Measurements from ENCODE around the gene PPP1R16B. TPM values are rescaled to one million over a fixed set of nuclear protein-coding genes. Genes with fewer than 3 reads are reported as not detected.

The PPP1R16B gene
- total and polyA plus RNA-seq, 2 of the 8 experiments (the other 6 are each of a cell fraction or from before 2014, with no cell fraction given): 2.6 to 8.9 TPM

GRCh38 chr20:38757145-38757775 is 48.2 kb upstream of the PPP1R16B start:
- H3K9me3 ChIP-seq (ENCODE audit: insufficient read depth in 2 of 2, low read depth in 1 of 2, low read length in 1 of 2): no peaks in the 10 kb centered on the region
- no peak overlapping the region for H3K27ac ChIP-seq (ENCODE audit: low read depth, low read length)
- no peak overlapping the region for H2BK120ac ChIP-seq (replicated peaks; ENCODE audit: low read depth, low read length)
- no peak overlapping the region for H3K23ac ChIP-seq (ENCODE audit: insufficient read length)
- H3K4me3 ChIP-seq (ENCODE audit: extremely low read depth in 1 of 4, insufficient read depth in 2 of 4, low read depth in 3 of 4, low read length in 4 of 4): no peak overlapping the region
- H2AK5ac ChIP-seq (ENCODE audit: low read depth, low read length): no peak overlapping the region
- no peak overlapping the region for H3K9ac ChIP-seq (replicated peaks in 1 of 4; ENCODE audit: extremely low read depth in 1 of 4, low read depth in 3 of 4, low read length in 3 of 4)
- ChIA-PET CTCF (ENCODE audit: partially characterized antibody) (interaction anchor here (0.6 to 11.6 kb wide), 4 partner anchors 12 to 64 kb away, joined by 3 to 223 read pairs (median 34); partner anchors contain the start of gene SLC32A1), POLR2A (ENCODE audit: partially characterized antibody) (interaction anchor here (0.9 to 1.3 kb wide), 2 partner anchors 12 to 14 kb away, joined by 3 to 4 read pairs; no protein-coding TSS in a partner anchor)
- H3K36me3 ChIP-seq (ENCODE audit: control insufficient read depth in 2 of 4, insufficient read depth in 4 of 4, low read length in 3 of 4): peaks cover 9 to 43% (median 32%) of the 10 kb centered on the region in 4 experiments
- H3K56ac ChIP-seq (replicated peaks; ENCODE audit: insufficient read length, low read depth, low read length): no peak overlapping the region
- H3K4me1 ChIP-seq (replicated peaks in 1 of 4; ENCODE audit: control insufficient read depth in 3 of 4, insufficient read depth in 4 of 4, low read length in 3 of 4): no peaks in the 10 kb centered on the region
- no peak overlapping the region for H3K18ac ChIP-seq (ENCODE audit: extremely low read depth, low read length)
- no peak overlapping the region for H3K4me2 ChIP-seq (ENCODE audit: insufficient read depth in 1 of 2, low read depth in 2 of 2, low read length in 2 of 2)
- no peak overlapping the region for H3K14ac ChIP-seq (ENCODE audit: insufficient read length)
- H4K91ac ChIP-seq (replicated peaks; ENCODE audit: insufficient read length, low read length): no peak overlapping the region
- no peak overlapping the region for H3K4ac ChIP-seq (replicated peaks; ENCODE audit: insufficient read length, low read depth, low read length)
- no peak for FAIRE-seq
- H4K5ac ChIP-seq (ENCODE audit: insufficient read length, low read depth, low read length): no peak overlapping the region
- H3K27me3 ChIP-seq (replicated peaks in 1 of 4; ENCODE audit: control insufficient read depth in 3 of 4, extremely low read depth in 1 of 4, insufficient read depth in 3 of 4, low read length in 3 of 4): no peaks in the 10 kb centered on the region
- H3K79me2 ChIP-seq (ENCODE audit: control insufficient read depth in 1 of 2, insufficient read depth in 2 of 2, low read length in 2 of 2): no peaks in the 10 kb centered on the region
- no peak for DNase-seq (ENCODE audit: low read depth in 1 of 2, low spot score in 2 of 2)
- H4K8ac ChIP-seq (ENCODE audit: extremely low read depth, insufficient read depth, low read length): no peak overlapping the region
- H2BK15ac ChIP-seq (ENCODE audit: low read length): no peak overlapping the region
- no peak overlapping the region for H2BK12ac ChIP-seq (ENCODE audit: low read depth, low read length)
- peaks cover 0 to 5% of the 10 kb centered on the region in 2 experiments for H4K20me1 ChIP-seq (replicated peaks in 1 of 2; ENCODE audit: control insufficient read depth in 1 of 2, insufficient read depth in 2 of 2, low read length in 2 of 2)
- 88% methylated on average over 7 of the region's 7 CpGs; no CpG with 5 or more reads in 1 of the 2 experiments for WGBS, 2 experiments (ENCODE audit: extremely low coverage in 1 of 2, insufficient coverage in 1 of 2, insufficient read length in 1 of 2, insufficient replicate concordance in 2 of 2, low coverage in 1 of 2, low lambda C conversion rate in 2 of 2, missing lambda C conversion rate in 1 of 2)
- H2BK5ac ChIP-seq (ENCODE audit: low read depth, low read length): no peak overlapping the region
- H2BK20ac ChIP-seq (ENCODE audit: low read length): no peak overlapping the region
- H3K23me2 ChIP-seq (ENCODE audit: low read depth, low read length): no peaks in the 10 kb centered on the region; the same call in 1 of the 2 replicates
- no peak overlapping the region for H2AFZ ChIP-seq (ENCODE audit: low read length)
- no peaks in the 10 kb centered on the region for H3K79me1 ChIP-seq (ENCODE audit: low read depth, low read length)
- TF ChIP-seq CHD1 (IDR thresholded peaks at IDR 0.05; ENCODE audit: low read depth, low read length): no peak
- TF ChIP-seq RNF2 (IDR thresholded peaks at IDR 0.05; ENCODE audit: borderline replicate concordance, low read depth, low read length, missing control alignments, poor library complexity, severe bottlenecking): no peak
- no peak for TF ChIP-seq CTCF (IDR thresholded peaks at IDR 0.05; ENCODE audit: control extremely low read depth in 1 of 3, insufficient read depth in 1 of 3, low read depth in 1 of 3, low read length in 3 of 3)
- TF ChIP-seq RFX5 (IDR thresholded peaks at IDR 0.05; ENCODE audit: borderline replicate concordance, low read depth, low read length): no peak
- TF ChIP-seq POLR2AphosphoS5 (IDR thresholded peaks at IDR 0.05; ENCODE audit: low read depth, low read length): no peak
- no peak for TF ChIP-seq CBX5 (IDR thresholded peaks at IDR 0.05; ENCODE audit: low read depth, low read length)
- TF ChIP-seq TCF12 (IDR thresholded peaks at IDR 0.05; ENCODE audit: low read depth, low read length): no peak
- no peak for TF ChIP-seq NANOG (IDR thresholded peaks at IDR 0.05; ENCODE audit: insufficient read depth, low read depth, low read length, poor library complexity, severe bottlenecking)
- no peak for TF ChIP-seq EZH2 (IDR thresholded peaks at IDR 0.05; ENCODE audit: low read depth, low read length, severe bottlenecking)
- no peak for TF ChIP-seq POLR2A (IDR thresholded peaks at IDR 0.05; ENCODE audit: control extremely low read depth in 1 of 2, low read depth in 2 of 2, low read length in 2 of 2)
